Germinal center (tissue), 1 donor: Measurements from ENCODE around the gene ERI3.

Experiments used
- DNase-seq: peaks from one replicate; pipeline ENCODE4 v3.0.0; 2012; ENCODE audit warnings: mixed read lengths, low spot score

ERI3 gene

GRCh38 chr1:44316231-44316759 is 38.8 kb downstream of the ERI3 start:
- DNase-seq = no peak

GRCh38 chr1:44315521-44315920 is 39.5 kb downstream of the ERI3 start:
- no peak for DNase-seq

- no peak for DNase-seq
Measured at GRCh38 chr1:44314452-44314851, 40.6 kb downstream of the ERI3 start.

GRCh38 chr1:44313265-44313918 is 41.7 kb downstream of the ERI3 start:
- DNase-seq = no peak

DNA sequence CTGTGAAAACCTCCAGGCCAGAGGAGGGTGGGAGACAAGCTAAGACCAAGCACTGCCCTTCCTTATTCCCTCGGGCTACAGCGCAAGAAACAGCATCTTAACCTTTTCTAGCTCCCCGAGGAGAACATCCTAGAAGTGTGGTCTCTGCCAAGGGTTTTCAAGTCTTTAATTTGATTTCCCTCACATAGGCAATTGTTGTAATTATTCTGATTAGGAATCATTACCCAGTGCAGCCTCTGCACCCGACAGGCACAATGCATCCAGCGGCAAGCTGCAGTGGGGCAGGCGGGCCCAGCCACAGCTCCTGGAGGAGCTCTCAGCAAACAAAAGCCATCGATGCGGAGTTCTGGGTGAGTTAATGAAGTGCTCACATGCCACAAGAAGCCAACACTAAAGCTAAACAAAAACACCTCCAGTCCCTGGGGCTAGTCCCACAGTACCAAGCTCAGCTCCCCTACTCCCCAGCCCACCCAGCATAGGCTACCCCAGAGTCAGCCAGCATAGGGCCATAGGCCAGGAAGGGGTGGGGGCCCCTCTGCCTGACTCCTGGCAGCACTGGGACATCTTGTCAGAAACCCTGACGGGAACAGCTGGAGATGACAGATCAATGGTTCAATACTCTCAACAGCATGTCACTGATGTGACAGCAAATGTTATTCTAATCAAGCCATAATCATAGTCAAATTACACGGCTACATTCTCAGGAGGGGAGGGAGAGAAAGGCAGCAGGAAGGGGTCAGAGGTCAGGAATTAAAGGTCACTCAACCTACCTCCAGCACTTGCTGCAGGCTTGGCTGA is 42.5 kb downstream of the ERI3 start:
- DNase-seq = no peak

DNA sequence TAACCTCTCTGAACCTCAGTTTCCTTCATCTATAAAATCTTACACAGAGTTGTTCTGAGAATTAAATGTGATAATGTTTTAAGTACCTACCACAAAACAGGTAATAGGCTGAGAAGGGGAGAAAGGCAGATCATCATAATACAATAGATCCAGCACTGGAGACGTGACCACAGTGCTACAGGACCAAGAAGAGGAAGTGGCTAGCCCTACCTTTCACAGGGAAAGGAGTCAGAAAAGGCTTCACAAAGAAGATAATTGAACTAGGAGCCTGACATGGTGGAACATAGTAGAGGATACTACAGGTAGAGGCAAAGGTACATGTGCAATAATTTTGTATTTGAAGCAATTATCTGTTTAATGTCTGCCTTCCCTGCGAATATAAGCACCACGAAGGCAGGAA is 45.1 kb downstream of the ERI3 start:
- no peak for DNase-seq

- no peak for DNase-seq
Measured at GRCh38 chr1:44305962-44306422, 49.1 kb downstream of the ERI3 start.

- DNase-seq = no peak
Measured at GRCh38 chr1:44303532-44303931, 51.5 kb downstream of the ERI3 start.

DNA sequence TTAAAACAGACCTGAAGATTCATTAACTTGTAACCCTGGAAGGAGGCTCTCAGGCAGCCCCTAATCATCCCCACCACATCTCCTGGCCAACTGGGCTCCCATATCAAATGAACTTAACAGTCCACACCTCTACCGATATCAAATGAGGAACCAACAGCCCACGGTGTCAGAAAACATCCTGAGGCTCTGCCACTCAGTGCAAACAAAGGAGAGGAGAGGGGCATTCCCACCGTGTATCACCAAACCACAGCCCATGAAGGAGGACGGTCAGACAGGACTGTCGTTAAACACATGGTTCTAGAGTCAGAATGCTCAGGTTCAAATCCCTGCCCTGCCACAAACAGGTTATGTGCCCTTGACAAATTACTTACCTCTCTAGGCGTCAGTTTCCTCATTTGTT is 52.5 kb downstream of the ERI3 start:
- no peak for DNase-seq

- DNase-seq = no peak
Measured at GRCh38 chr1:44301442-44301841, 53.6 kb downstream of the ERI3 start.

GRCh38 chr1:44300852-44301251 is 54.2 kb downstream of the ERI3 start:
- no peak for DNase-seq

- no peak for DNase-seq
Measured at GRCh38 chr1:44297695-44298400, 57.2 kb downstream of the ERI3 start.

- no peak for DNase-seq
Measured at GRCh38 chr1:44296806-44297205, 58.3 kb downstream of the ERI3 start.

DNA sequence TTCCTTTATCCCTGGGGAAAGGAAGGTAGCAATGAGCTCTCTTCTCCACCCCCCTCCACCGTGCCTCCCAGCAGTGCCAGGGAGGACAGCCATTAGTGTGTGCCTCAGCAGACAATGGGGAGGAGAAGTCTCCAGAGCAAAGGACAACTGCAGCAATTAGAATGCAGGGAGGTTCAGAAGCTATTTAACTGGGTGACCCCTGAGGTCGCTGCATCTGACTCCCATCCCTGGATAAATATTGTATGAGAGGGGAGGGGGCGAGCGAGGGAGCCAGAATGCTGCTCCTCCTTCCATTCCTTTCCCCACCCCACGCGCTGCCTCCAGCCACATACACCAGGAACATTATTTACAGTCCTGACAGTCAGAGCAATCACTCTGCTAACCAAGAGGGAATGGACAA is 59.0 kb downstream of the ERI3 start:
- DNase-seq = no peak

DNA sequence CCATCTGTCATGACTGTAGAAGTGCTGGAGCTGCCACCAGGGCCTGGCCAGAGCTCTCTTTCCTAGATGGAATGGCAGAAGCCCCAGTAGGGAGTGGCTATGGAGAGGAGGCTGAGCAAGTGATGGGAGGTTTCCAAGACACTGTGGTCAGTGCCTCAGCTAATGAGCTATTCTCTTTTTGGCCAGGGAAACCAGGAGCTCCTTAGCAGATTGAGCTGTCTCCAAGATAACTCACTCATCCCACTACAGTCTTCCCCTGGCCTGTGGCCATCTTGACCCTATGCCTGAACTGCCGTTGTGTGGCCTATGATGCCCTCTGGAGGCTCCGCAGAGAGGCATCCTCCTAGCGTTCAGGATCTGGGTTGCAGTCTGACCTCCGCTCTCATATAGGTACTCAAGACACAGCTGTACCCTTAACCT is 60.5 kb downstream of the ERI3 start:
- no peak for DNase-seq

GRCh38 chr1:44293761-44294315 is 61.2 kb downstream of the ERI3 start:
- no peak for DNase-seq

GRCh38 chr1:44292651-44293050 is 62.4 kb downstream of the ERI3 start:
- no peak for DNase-seq

- DNase-seq = no peak
Measured at GRCh38 chr1:44290250-44291094, 64.6 kb downstream of the ERI3 start.

DNA sequence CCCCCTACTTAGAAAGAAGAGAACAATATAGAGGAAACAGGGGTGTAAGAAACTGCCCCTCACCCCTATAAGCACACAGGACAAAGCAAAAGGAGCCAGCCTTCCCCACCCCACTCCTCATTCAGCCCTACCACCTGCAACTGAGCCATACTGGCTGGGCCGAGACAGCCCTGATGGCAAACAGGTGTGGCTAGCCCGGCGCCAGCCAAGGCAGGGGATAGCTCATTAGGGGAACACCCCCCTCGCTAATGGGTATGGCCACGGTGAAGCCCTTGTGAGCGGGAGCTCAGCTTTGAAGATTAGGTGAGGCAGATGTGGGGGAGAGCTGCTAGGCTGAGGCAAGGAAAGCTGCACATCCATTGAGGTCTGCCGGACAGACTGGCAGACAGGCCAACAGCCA is 65.5 kb downstream of the ERI3 start:
- DNase-seq = no peak

DNA sequence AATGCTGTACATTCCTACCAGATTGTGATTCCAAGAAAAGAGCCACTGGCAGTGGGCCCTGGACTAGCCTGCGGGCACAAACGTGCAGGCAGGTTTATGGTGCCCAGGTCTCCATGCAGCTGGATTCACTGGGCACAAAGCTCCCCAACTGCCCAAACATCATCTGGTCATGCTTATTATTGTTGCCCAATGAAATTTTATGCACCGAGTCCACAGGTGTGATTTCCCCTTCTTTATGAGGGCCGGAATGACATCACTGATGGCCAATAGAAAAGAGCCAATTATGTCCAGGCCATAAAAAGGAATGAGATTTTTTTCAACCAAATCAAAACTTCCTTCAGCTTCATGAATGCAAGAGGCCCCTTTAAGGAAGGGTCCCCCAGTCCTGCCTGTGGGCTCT is 66.2 kb downstream of the ERI3 start:
- DNase-seq = no peak

DNA sequence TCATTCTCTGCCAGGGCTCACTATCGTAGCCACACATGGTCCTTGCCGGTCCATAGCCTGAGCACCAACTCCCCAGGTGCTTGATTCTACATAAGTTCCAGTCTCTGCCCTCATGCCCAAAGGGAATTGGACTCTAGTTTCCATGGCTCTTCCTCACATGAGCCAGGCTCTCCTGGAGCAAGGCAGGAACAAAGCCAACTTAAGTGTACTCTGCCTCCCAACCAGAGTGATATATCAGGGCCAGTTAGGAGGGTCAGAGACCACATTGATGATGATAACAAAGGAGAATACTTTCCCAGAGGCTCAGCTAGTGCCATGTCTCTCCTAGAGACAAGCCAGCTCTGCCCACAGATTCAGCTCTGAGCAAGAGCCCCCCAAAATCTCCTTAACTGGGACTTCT is 70.9 kb downstream of the ERI3 start:
- DNase-seq = no peak
